GM12801 (cell line): ENCODE results near the gene PPP1R12A.

Experiments
- CTCF ChIP-seq: IDR thresholded peaks from one replicate; pipeline ENCODE4 v1.5.1; 2011; ENCODE audit warnings: control low read depth; ENCODE audit not compliant: insufficient read length; ENCODE audit errors: extremely low read depth

The PPP1R12A gene

DNA sequence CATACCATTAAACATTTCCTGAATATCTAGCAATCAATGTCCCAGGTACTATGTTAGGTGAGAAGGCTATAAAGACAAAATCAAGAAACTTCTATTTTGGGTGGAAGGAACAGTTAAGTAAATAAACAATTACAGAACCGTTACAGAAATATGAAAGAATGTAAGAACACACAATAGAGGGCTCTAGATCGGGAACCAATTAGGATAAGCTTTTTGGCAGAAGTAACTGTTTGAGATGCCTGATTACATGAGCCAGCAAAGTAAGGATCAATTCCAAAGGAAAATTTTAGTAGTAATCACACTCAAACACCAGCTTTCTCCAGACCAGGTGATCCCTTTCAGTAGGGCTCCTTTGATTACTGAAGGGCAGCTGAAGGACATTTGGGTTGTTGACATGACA, 33.9 kb downstream of the PPP1R12A start:
- TF ChIP-seq CTCF = no peak

- TF ChIP-seq CTCF = no peak
These were observed 34.7 kb downstream of the PPP1R12A start for GRCh38 chr12:79900199-79900598.

GRCh38 chr12:79897617-79898016, 37.3 kb downstream of the PPP1R12A start:
- no peak for TF ChIP-seq CTCF

DNA sequence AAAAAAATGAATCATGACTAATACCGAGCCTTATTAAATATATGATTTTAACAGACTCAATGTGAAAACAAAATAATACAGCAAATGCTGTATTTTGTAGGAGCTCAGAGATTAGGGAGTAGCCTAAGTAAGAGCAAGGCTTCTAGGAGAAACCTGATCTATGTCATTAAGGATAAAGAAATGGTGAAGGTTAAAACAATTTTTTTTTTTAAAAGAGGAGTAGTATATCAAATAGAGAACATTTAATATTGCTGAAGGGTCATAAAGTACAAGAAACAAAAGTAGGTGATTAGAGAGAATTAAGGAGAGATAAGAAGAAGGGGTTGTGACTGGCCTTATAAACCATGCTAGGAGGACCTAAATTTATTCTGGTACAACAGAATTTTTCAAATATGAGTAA, 39.1 kb downstream of the PPP1R12A start:
- no peak for TF ChIP-seq CTCF

- no peak for TF ChIP-seq CTCF
These were observed 39.8 kb downstream of the PPP1R12A start for GRCh38 chr12:79895071-79895470.

DNA sequence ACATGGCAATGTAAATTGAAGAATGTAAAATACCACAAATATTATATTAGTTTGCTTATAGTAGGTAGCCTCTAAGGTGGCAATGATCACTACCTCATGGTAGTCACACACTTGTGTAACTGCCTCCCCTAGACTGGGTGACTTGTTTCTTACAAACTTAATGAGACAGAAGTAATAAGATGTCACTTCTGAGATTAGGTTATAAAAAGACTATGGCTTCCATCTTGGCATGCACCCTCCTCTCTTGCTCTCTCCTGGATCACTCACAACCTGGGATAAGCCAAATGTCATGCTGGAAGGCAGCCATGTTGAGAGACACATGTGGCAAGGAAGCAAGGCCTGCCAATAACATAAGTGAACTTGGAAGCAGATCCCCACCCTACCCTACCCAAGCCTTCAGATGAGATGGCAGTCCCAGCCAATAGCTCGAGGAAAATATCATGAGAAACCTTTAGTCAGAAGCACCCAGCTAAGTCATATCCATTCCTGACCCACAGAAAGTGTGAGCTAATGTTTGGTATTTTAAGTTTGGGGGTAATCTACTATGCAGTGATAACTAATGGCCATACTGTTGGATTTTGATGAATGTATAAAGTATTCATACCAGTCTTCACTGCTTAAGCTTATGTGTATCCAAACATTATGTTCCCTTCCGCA, 43.3 kb downstream of the PPP1R12A start:
- no peak for TF ChIP-seq CTCF

DNA sequence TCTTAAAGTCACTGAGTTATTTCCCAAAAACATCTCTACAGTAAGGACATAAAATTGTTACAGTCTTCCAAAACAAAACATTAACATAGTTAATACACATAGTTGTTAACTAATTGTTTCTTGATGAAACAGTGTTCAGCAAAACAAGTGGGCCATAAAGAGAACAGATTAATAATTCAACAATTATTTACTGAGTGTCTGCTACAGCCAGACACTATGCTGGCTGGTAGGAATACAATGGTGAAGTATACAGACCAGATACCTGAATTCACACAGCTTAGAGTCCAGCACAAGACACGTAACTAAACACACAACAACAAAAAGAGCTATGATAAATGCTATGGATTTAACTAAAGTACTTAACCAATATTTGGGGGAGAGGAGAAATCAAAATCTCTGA, 47.0 kb downstream of the PPP1R12A start:
- no peak for TF ChIP-seq CTCF
